HL-60/S4 (cell line): ENCODE data around the gene PKHD1.

Experiments
- in situ Hi-C: fragments of 300-500 bp; cut with MboI; formaldehyde crosslinking; loops from 2 replicates; pipeline ENCODE4 v1.14.3; 2022; ENCODE audit warnings: low sequenced_read_pairs

Gene PKHD1

DNA sequence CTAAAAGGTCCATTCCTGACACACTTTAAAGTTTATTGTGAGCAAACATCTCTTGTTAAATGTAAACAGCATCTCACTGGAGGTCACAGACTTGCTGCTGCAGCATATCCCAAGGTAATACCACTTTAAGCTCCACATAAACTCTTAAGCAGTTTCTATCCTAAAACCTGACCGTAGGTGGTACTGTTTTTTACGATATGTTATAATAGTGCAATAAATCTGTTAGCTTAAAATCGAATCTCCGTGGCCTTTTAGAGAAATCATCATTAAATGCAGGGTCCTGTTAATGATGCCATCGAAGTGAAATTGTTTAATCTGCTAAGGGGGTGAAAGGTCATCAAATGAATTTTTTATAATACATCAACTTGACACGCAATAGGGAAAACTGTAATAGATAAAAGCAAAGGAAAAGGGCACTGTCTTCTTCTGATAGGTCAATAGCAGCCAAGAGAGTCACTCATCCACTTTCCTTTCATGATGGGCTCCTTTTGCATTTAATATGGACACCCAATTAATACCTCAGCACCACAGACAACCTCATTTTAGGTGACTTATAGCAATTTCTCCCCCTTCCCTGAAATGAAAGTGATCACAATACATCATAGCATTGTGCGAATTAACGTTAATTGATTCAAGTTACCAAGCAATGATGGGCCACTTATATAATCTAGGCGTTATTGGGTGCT, 436.1 kb downstream of the PKHD1 start:
- in situ Hi-C loops: no loop called here

- in situ Hi-C loops: no loop called here
These were observed 438.6 kb downstream of the PKHD1 start for GRCh38 chr6:51648774-51649173.

DNA sequence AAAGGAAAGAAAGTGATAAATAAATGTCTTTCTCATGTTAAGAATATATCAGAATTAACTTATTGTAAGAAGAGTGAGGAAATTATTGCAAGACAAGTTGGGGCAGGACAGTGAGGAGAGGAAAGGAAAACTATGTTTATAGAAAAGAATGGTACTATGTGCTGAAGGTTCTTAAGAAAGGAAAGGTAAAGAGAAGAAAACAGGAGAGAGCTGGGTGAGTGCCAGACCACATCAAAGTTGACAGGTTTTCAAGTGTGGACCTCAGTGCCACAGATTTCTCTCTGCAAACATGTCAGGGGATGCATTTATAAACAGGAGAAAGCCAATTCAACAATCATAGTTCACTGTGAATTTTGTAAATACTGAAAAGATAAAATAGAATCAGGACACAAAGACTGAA, 439.2 kb downstream of the PKHD1 start:
- in situ Hi-C loops: no loop called here

DNA sequence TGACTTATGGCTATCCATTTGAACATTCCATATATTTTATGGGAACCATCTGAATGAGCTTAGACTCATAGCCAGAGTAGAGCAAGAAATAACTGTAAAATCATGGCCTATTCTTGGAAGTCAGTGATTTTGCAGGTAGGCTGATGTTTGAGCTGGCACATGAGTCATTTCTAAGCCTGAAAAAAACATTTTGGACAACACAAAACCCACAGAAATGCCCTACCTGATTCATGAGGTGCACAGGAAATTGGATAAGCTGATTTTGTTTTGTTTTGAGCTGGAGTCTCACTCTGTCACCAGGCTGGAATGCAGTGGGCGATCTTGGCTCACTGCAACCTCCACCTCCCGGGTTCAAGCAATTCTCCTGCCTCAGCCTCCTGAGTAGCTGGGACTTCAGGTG, 443.0 kb downstream of the PKHD1 start:
- in situ Hi-C loops: no loop called here

GRCh38 chr6:51640021-51640420, 447.4 kb downstream of the PKHD1 start:
- in situ Hi-C loops: no loop called here

DNA sequence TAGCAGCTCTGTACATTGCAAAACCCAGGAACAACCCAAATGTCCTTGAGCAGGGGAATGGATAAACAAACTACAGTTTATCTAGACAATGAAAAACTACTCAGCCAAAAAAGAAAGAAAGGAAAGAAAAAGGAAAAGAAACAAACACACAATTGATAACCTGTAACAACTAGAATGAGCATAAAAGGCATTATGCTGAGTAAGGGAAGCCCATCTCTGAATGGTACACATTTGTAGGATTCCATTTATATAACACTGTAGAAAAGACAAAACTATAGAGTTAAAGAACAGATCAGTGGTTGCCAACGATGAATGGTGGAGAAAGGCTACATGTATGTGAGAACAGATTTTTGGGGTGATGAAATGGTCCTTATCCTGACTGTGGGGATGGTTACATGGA, 454.0 kb downstream of the PKHD1 start:
- in situ Hi-C loops: no loop called here

DNA sequence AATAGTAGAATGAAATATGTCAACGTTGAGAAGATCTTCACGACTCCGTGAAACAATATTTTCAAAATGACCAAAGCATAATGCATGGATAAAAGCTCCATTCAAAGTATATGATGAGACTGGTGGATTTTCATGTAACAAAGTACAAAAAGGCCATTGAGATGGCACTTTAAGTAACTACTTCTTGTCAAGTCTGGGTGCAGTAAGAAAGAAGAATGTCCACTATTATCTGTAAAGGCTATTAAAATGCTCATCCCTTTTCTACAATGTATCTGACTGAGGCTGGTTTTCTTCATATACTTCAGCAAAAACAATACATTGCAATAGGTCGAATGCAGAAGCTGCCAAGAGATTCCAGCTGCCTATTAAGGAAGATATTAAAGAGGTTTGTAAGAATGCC, 457.4 kb downstream of the PKHD1 start:
- in situ Hi-C loops: no loop called here

GRCh38 chr6:51626391-51626790, 461.0 kb downstream of the PKHD1 start:
- in situ Hi-C loops: no loop called here

- in situ Hi-C loops: no loop called here
These were observed 461.8 kb downstream of the PKHD1 start for GRCh38 chr6:51625566-51625965.

DNA sequence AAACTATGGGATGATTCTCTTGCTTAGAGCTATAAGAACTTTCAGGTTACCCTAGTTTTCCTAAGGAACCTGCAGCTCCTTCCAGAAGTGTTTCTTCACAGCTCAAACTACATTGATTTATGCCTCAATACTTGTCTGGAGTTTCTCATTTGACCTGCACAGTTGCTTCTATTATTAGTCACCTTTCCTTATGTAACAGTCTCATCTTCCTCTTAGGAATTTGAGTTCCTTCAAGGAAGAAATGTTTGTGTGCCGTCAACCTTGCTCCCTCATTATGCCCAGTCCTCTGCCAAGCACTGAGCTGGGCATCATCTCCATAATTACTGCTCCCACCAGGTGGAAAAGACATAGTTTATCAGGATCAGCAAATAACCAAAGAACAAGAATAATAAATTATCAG, 466.4 kb downstream of the PKHD1 start:
- in situ Hi-C loops: no loop called here

GRCh38 chr6:51619042-51619799, 468.2 kb downstream of the PKHD1 start:
- in situ Hi-C loops: no loop called here

GRCh38 chr6:51618563-51618962, 468.9 kb downstream of the PKHD1 start:
- in situ Hi-C loops: no loop called here

- in situ Hi-C loops: no loop called here
These were observed 469.7 kb downstream of the PKHD1 start for GRCh38 chr6:51617751-51618150.

DNA sequence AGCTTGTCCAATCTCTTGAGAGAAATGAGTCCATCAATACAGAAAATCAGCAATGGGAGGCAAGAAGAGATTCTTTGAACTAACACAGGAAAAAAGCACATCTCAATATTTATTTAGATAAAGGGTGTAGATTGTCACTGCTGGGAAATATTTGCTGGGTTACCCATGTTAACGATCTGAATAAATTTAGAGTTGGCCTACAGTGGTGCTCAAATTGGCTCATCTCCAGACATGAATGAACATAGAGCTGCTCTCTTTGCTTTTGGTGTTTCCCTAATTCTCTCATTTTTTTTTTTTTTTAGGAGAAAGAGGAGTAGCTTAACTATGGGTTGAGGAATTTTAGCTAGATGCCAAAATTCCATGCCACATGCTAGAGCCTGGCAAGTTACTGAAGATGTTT, 471.2 kb downstream of the PKHD1 start:
- in situ Hi-C loops: no loop called here

- in situ Hi-C loops: no loop called here
These were observed 472.7 kb downstream of the PKHD1 start for GRCh38 chr6:51614725-51615124.

DNA sequence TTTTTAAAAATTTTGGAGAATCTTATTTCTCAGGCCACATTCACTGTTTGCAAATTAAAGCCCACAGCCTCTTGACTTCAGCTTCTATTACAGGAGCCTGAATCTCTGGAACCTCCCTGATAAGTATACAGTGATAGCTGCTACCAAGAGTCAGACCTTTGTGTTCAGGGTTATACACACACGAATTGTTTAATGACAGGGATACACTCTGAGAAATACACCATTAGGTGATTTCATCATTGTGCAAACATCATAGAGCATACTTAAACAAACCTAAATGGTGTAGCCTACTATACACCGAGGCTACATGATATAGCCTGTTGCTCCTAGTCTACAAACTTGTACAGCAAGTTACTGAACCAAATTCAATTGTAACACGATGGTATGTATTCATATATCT, 473.9 kb downstream of the PKHD1 start:
- in situ Hi-C loops: no loop called here

- in situ Hi-C loops: no loop called here
These were observed 478.5 kb downstream of the PKHD1 start for GRCh38 chr6:51608932-51609331.

GRCh38 chr6:51608383-51608782, 479.0 kb downstream of the PKHD1 start:
- in situ Hi-C loops: no loop called here

DNA sequence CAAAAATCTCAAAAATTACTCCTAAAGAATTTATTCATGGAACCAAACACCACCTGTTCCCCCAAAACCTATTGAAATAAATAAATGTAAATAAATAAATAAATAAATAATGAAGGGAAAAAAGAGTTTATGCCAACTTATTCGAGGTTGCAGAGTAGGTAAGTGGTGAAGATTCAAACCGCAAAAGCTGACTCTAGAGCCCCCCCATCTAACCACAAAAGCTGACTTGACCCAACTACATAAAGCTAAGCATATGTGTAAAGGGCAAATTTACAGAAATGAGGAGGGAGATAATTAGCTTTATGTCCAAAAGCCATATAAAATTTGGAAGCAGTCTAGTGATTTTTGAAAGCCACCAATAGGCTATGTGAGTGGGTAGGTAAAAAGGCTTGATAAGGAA, 486.9 kb downstream of the PKHD1 start:
- in situ Hi-C loops: no loop called here

DNA sequence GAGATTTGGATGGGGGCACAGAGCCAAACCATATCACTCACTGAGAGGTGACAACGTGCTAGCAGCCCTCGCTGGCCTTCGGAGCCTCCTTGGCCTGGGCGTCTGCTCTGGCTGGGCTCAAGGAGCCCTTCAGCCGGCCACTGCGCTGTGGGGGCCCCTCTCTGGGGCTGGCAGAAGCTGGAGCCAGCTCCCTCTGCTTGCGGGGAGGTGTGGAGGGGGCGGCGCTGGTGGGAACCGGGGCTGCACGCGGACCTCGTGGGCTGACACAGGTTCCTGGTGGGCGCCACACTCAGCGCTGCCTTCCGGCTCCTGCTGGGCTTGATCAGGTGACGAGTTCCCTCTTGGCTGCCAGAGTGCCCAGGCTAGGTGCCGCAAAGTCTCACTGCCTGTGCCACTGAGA, 489.2 kb downstream of the PKHD1 start:
- in situ Hi-C loops: no loop called here

DNA sequence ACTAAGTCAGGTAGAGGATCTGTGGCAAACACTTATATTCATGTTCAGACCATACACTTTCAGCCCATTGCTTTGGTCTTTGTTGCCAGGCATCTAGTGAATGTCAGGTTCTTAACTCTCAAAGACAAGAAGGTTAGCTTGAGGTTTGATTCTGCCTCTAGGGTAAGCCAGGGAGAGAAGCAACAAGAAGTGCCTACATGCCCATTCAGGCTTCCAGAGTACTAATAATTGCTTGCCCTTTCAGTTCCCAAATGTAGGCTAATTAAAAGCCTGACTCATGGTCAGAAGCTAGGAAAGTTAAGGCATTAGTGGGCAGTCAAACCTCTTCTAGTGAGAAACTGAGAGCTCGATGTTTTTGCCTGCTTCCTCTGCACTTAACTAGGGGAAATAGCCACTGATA, 492.4 kb downstream of the PKHD1 start:
- in situ Hi-C loops: no loop called here

DNA sequence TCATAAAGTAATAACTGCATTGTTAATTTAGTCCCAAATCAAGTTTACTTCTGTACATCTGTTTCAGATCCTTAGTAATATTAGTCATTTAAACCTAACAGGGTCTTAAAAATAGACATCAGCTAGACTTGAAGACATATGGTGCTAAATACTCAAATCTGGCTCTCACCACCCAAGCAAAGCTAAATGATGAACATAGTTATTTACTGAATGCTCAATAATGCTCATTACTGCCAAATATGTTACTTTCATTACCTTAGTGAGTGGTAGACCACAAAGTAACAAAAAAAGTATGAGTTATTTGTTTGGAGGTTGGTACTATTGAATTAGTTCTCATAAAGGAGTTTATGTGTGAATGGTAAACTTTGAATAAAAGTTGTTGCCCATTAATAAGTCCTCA, 502.1 kb downstream of the PKHD1 start:
- in situ Hi-C loops: no loop called here

- in situ Hi-C loops: no loop called here
These were observed 503.2 kb downstream of the PKHD1 start for GRCh38 chr6:51584163-51584562.
